DOHH2 (cell line): Measurements from ENCODE around the gene COX19.
A peak's percentile ranks its signal among the peaks of the same experiment; 100 is the strongest.

ENCODE experiments used
- H3F3A ChIP-seq: fragments of 200-600 bp; sonication (generic), shearing (Covaris generic); 2 replicates; pipeline ENCODE4 v1.6.0; 2016; ENCODE audit warnings: antibody characterized with exemption, mild to moderate bottlenecking; ENCODE audit not compliant: control insufficient read depth, insufficient read depth
- H3K27ac ChIP-seq: fragments of 200-600 bp; sonication (generic); 2 replicates; pipeline ENCODE4 v1.5.1; 2014; ENCODE audit warnings: low read depth, mild to moderate bottlenecking, low read length, moderate library complexity
- H3K27me3 ChIP-seq: fragments of 200-600 bp; sonication (generic); 2 replicates; pipeline ENCODE4 v1.6.1; 2014; ENCODE audit warnings: mild to moderate bottlenecking, low read length, mixed read lengths; ENCODE audit not compliant: control insufficient read depth
- H3K36me3 ChIP-seq: fragments of 200-600 bp; sonication (generic); 2 replicates; pipeline ENCODE4 v1.6.1; 2014; ENCODE audit warnings: mild to moderate bottlenecking, low read length, moderate library complexity, mixed read lengths; ENCODE audit not compliant: control insufficient read depth
- H3K4me1 ChIP-seq: fragments of 200-600 bp; sonication (generic); 2 replicates; pipeline ENCODE4 v1.6.1; 2014; ENCODE audit warnings: mild to moderate bottlenecking, low read length, mixed read lengths; ENCODE audit not compliant: control insufficient read depth
- H3K4me2 ChIP-seq: fragments of 200-600 bp; sonication (generic); 2 replicates; pipeline ENCODE4 v1.6.0; 2014; ENCODE audit warnings: mild to moderate bottlenecking, low read length, moderate library complexity
- H3K4me3 ChIP-seq: fragments of 200-600 bp; sonication (generic); 2 replicates; pipeline ENCODE4 v1.5.1; 2014; ENCODE audit warnings: mild to moderate bottlenecking, low read length, mixed read lengths
- H3K79me2 ChIP-seq: fragments of 200-600 bp; sonication (generic); 2 replicates; pipeline ENCODE4 v1.6.1; 2014; ENCODE audit warnings: mild to moderate bottlenecking, low read length, mixed read lengths; ENCODE audit not compliant: control insufficient read depth
- H3K9me2 ChIP-seq: fragments of 200-600 bp; sonication (generic); replicated peaks from 2 replicates; pipeline ENCODE4 v1.6.1; 2014; ENCODE audit warnings: mild to moderate bottlenecking, low read length, mixed read lengths; ENCODE audit not compliant: control insufficient read depth
- H3K9me3 ChIP-seq: fragments of 200-600 bp; sonication (generic); 2 replicates; pipeline ENCODE4 v1.6.1; 2014; ENCODE audit warnings: antibody characterized with exemption, low read length, mixed read lengths; ENCODE audit not compliant: control insufficient read depth, insufficient read depth
- H4K20me1 ChIP-seq: fragments of 200-600 bp; sonication (generic); 2 replicates; pipeline ENCODE4 v1.6.0; 2014; ENCODE audit warnings: low read depth, mild to moderate bottlenecking, antibody characterized with exemption, low read length, moderate library complexity; ENCODE audit not compliant: control insufficient read depth, insufficient read depth
- CTCF ChIP-seq: fragments of 200-600 bp; sonication (generic); IDR thresholded peaks from one replicate; pipeline ENCODE4 v1.5.1; 2014; ENCODE audit warnings: antibody characterized with exemption, mild to moderate bottlenecking, low read depth, low read length; ENCODE audit not compliant: poor library complexity, severe bottlenecking
- EZH2phosphoT487 ChIP-seq: fragments of 200-600 bp; sonication (generic); IDR thresholded peaks from 2 replicates; pipeline ENCODE4 v1.6.1; 2017; ENCODE audit warnings: borderline replicate concordance, mild to moderate bottlenecking, antibody characterized with exemption, low read length, moderate library complexity, mixed read lengths

COX19 gene

GRCh38 chr7:997404-998395 is 22.4 kb upstream of the COX19 start:
- H3K4me1 ChIP-seq = peaks cover 67% of the 10 kb centered on the region
- H3K27ac ChIP-seq = no peak overlapping the region
- peaks cover 22% of the 10 kb centered on the region for H3F3A ChIP-seq
- H3K9me2 ChIP-seq = no peaks in the 10 kb centered on the region
- peaks cover 59% of the 10 kb centered on the region for H3K36me3 ChIP-seq
- no peaks in the 10 kb centered on the region for H3K27me3 ChIP-seq
- no peaks in the 10 kb centered on the region for H3K9me3 ChIP-seq
- H3K4me3 ChIP-seq = no peak overlapping the region
- no peak overlapping the region for H3K4me2 ChIP-seq
- H3K79me2 ChIP-seq = no peaks in the 10 kb centered on the region
- H4K20me1 ChIP-seq = no peaks in the 10 kb centered on the region
- TF ChIP-seq EZH2phosphoT487 (no peak), CTCF (no peak)

GRCh38 chr7:996079-996872 is 20.9 kb upstream of the COX19 start:
- H3K36me3 ChIP-seq = peaks cover 53% of the 10 kb centered on the region
- no peaks in the 10 kb centered on the region for H3K9me2 ChIP-seq
- no peak overlapping the region for H3K27ac ChIP-seq
- H3K4me3 ChIP-seq = no peak overlapping the region
- peaks cover 22% of the 10 kb centered on the region for H3F3A ChIP-seq
- H3K4me2 ChIP-seq = no peak overlapping the region
- H3K4me1 ChIP-seq = peaks cover 68% of the 10 kb centered on the region
- H4K20me1 ChIP-seq = no peaks in the 10 kb centered on the region
- no peaks in the 10 kb centered on the region for H3K79me2 ChIP-seq
- no peaks in the 10 kb centered on the region for H3K27me3 ChIP-seq
- no peaks in the 10 kb centered on the region for H3K9me3 ChIP-seq
- TF ChIP-seq EZH2phosphoT487 = no peak
- TF ChIP-seq CTCF = no peak

DNA sequence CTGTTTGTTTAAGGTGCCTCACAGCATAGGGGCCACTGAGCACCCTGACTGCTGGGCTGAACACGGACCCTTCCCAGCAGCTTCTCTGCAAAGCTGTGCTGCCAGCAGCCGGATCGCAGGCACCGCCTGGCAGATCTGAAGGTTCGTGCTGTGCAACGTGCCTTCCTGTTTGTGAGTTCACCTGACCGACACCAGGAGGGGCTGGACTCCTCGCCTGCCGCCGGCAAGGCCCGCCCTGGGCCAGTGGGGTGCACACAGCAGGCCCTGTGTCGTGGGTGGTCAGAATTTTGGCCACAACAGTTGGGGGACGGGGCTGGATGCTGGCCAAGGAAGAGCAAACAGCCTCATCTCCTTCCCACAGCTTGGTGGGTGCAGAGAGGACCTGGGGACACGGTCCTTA is 20.2 kb upstream of the COX19 start:
- Histone ChIP-seq H3K36me3 (peaks cover 46% of the 10 kb centered on the region), H3K9me3 (no peaks in the 10 kb centered on the region), H3K27me3 (no peaks in the 10 kb centered on the region), H3K9me2 (no peaks in the 10 kb centered on the region), H3F3A (peaks cover 21% of the 10 kb centered on the region), H3K4me3 (peak overlapping the region; percentile 10), H3K4me2 (peak overlapping the region; percentile 58), H4K20me1 (no peaks in the 10 kb centered on the region), H3K4me1 (peaks cover 61% of the 10 kb centered on the region), H3K27ac (peak overlapping the region; percentile 51; the same call in 1 of the 2 replicates), H3K79me2 (no peaks in the 10 kb centered on the region)
- TF ChIP-seq CTCF (no peak), EZH2phosphoT487 (no peak)
